ENCODE data around the gene KIF13A. TPM values are rescaled to one million over a fixed set of nuclear protein-coding genes. Genes with fewer than 3 reads are reported as not detected.

The KIF13A gene
- total RNA-seq, 3 donors from 2014 or later: 45.6 to 85.9 (median 46.9) TPM

GRCh38 chr6:17945575-17945974, 41.9 kb downstream of the KIF13A start:
- DNase-seq (no peak), ATAC-seq (no peak)
- H3K9me3 ChIP-seq: no peaks in the 10 kb centered on the region
- H3K4me1 ChIP-seq (ENCODE audit: low read depth): no peaks in the 10 kb centered on the region
- no peak overlapping the region for H3K4me3 ChIP-seq
- intact Hi-C loops (cut with DNase I, micrococcal nuclease): no loop called here
- no peaks in the 10 kb centered on the region for H3K36me3 ChIP-seq (ENCODE audit: low read depth)
- no peak for TF ChIP-seq CTCF (IDR thresholded peaks at IDR 0.05)

GRCh38 chr6:17945111-17945510, 42.3 kb downstream of the KIF13A start:
- H3K4me3 ChIP-seq: no peak overlapping the region
- no peaks in the 10 kb centered on the region for H3K36me3 ChIP-seq (ENCODE audit: low read depth)
- TF ChIP-seq CTCF (IDR thresholded peaks at IDR 0.05): no peak
- H3K4me1 ChIP-seq (ENCODE audit: low read depth): no peaks in the 10 kb centered on the region
- no peak for DNase-seq
- no peak for ATAC-seq
- H3K9me3 ChIP-seq: no peaks in the 10 kb centered on the region
- intact Hi-C loops (cut with DNase I, micrococcal nuclease): no loop called here

- no peak for DNase-seq
- no peak for ATAC-seq
- TF ChIP-seq CTCF (IDR thresholded peaks at IDR 0.05): no peak
- H3K9me3 ChIP-seq: no peaks in the 10 kb centered on the region
- peaks cover 5% of the 10 kb centered on the region for H3K4me1 ChIP-seq (ENCODE audit: low read depth)
- intact Hi-C loops (cut with DNase I, micrococcal nuclease): no loop called here
- H3K36me3 ChIP-seq (ENCODE audit: low read depth): no peaks in the 10 kb centered on the region
- H3K4me3 ChIP-seq: no peak overlapping the region
These were observed 46.1 kb downstream of the KIF13A start for GRCh38 chr6:17941318-17941717.

GRCh38 chr6:17940151-17940792, 47.2 kb downstream of the KIF13A start:
- ATAC-seq (no peak), DNase-seq (no peak)
- intact Hi-C loops (cut with DNase I, micrococcal nuclease): no loop called here
- no peak overlapping the region for H3K4me3 ChIP-seq
- H3K36me3 ChIP-seq (ENCODE audit: low read depth): no peaks in the 10 kb centered on the region
- peaks cover 9% of the 10 kb centered on the region for H3K4me1 ChIP-seq (ENCODE audit: low read depth)
- TF ChIP-seq CTCF (IDR thresholded peaks at IDR 0.05): no peak
- no peaks in the 10 kb centered on the region for H3K9me3 ChIP-seq

- no peaks in the 10 kb centered on the region for H3K36me3 ChIP-seq (ENCODE audit: low read depth)
- DNase-seq (no peak), ATAC-seq (no peak)
- peaks cover 9% of the 10 kb centered on the region for H3K4me1 ChIP-seq (ENCODE audit: low read depth)
- H3K9me3 ChIP-seq: no peaks in the 10 kb centered on the region
- H3K4me3 ChIP-seq: no peak overlapping the region
- TF ChIP-seq CTCF (IDR thresholded peaks at IDR 0.05): no peak
- intact Hi-C loops (cut with DNase I, micrococcal nuclease): no loop called here
These were observed 48.5 kb downstream of the KIF13A start for GRCh38 chr6:17938901-17939300.
